GM21526 (cell line): ENCODE measurements around the gene GPR162.

ENCODE experiments used
- ATAC-seq: cut with Tn5 transposase; IDR thresholded peaks from one replicate; pipeline ENCODE4 v1.9.1; 2021; ENCODE audit warnings: moderate library complexity; ENCODE audit not compliant: unreplicated experiment, low FRiP score

The GPR162 gene

GRCh38 chr12:6820166-6820565 lies 1.5 kb upstream of the GPR162 start:
- no peak for ATAC-seq

GRCh38 chr12:6822426-6823135 lies 960 bp downstream of the GPR162 start:
- ATAC-seq: no peak

- no peak for ATAC-seq
Observed at GRCh38 chr12:6823182-6824084, 1.8 kb downstream of the GPR162 start.

- no peak for ATAC-seq
Observed at GRCh38 chr12:6824085-6824775, 2.6 kb downstream of the GPR162 start.

- no peak for ATAC-seq
Observed at GRCh38 chr12:6824901-6825381, 3.3 kb downstream of the GPR162 start.

- ATAC-seq: no peak
Observed at GRCh38 chr12:6825398-6826124, 3.9 kb downstream of the GPR162 start.

- no peak for ATAC-seq
Observed at GRCh38 chr12:6826125-6826733, 4.6 kb downstream of the GPR162 start.

GRCh38 chr12:6826734-6827436 lies 5.3 kb downstream of the GPR162 start:
- ATAC-seq: no peak

- ATAC-seq: no peak
Observed at GRCh38 chr12:6827437-6827911, 5.9 kb downstream of the GPR162 start.

- ATAC-seq: no peak
Observed at GRCh38 chr12:6827982-6828780, 6.6 kb downstream of the GPR162 start, which contains the start of gene P3H3. Gene P3H3 (plus strand): TSS chr12:6828407. CDS start chr12:6828441, 34 bp downstream.

GRCh38 chr12:6828781-6829535 lies 7.3 kb downstream of the GPR162 start:
- ATAC-seq: no peak

- ATAC-seq: no peak
Observed at GRCh38 chr12:6829536-6830220, 8.1 kb downstream of the GPR162 start.

- ATAC-seq: no peak
Observed at GRCh38 chr12:6830286-6830890, 8.8 kb downstream of the GPR162 start.

- ATAC-seq: no peak
Observed at GRCh38 chr12:6830999-6831398, 9.4 kb downstream of the GPR162 start.

- no peak for ATAC-seq
Observed at GRCh38 chr12:6831450-6831995, 9.9 kb downstream of the GPR162 start.

GRCh38 chr12:6832125-6832524 lies 10.5 kb downstream of the GPR162 start:
- no peak for ATAC-seq
